Colonic mucosa (tissue), 4 donors: ENCODE measurements around the gene ETFBKMT. TPM values are rescaled to one million over a fixed set of nuclear protein-coding genes. Genes with fewer than 3 reads are reported as not detected.
"Not testable (repeated sequence)": the region's sequence is repeated elsewhere in the genome, so short reads cannot be mapped to it uniquely, and the experiment has no call there.

Source experiments
- DNase-seq: peaks from one replicate; pipeline ENCODE4 v3.0.0-alpha.2; 2020
- H3K27ac ChIP-seq: fragments of 200-600 bp; one replicate; pipeline ENCODE4 v1.8.0; 2021
- H3K27me3 ChIP-seq: fragments of 200-600 bp; one replicate; pipeline ENCODE4 v1.8.0; 2021
- H3K36me3 ChIP-seq: fragments of 200-600 bp; one replicate; pipeline ENCODE4 v1.8.0; 2021
- H3K4me1 ChIP-seq: fragments of 200-600 bp; one replicate; pipeline ENCODE4 v1.8.0; 2021; ENCODE audit warnings: mild to moderate bottlenecking
- H3K4me3 ChIP-seq: fragments of 200-600 bp; one replicate; pipeline ENCODE4 v1.8.0; 2021
- H3K9ac ChIP-seq, 2 donors: one replicate each; pipeline ENCODE4 v1.7.0; 2013; ENCODE audit warnings: control low read depth in 2 of 2, low read depth in 2 of 2, low read length in 2 of 2
- H3K9me3 ChIP-seq: fragments of 200-600 bp; one replicate; pipeline ENCODE4 v1.8.0; 2021
- CTCF ChIP-seq: fragments of 200-600 bp; IDR thresholded peaks from one replicate; pipeline ENCODE4 v1.8.0; 2022; ENCODE audit warnings: antibody characterized with exemption, mild to moderate bottlenecking
- intact Hi-C: fragments of 100-400 bp; cut with DNase I; formaldehyde crosslinking; loops from one replicate; pipeline ENCODE4 v1.14.1; 2022
- total RNA-seq, 2 donors: library from RNA; stranded (reverse); fragmentation: NEBNext Ultra II Directional in 1 of 2; extraction: Animal tissue kit (Norgen Biotek cat#: 25700) in 1 of 2; gene quantifications; one replicate each; pipeline ENCODE4 v1.2.1, GENCODE V29; 2021
- donor health status: healthy.
- donor health status: DM: no; HTN: no; CAD: no.
- donor health status: DM: no; HTN: no; CAD: no.

Gene ETFBKMT
- total RNA-seq, 2 donors from 2014 or later: 3.7 to 5.2 TPM

GRCh38 chr12:31672521-31672920 lies 13.0 kb downstream of the ETFBKMT start:
- H3K9ac ChIP-seq: no peak overlapping the region
- intact Hi-C loops: no loop called here

GRCh38 chr12:31682136-31682962 lies 22.9 kb downstream of the ETFBKMT start:
- intact Hi-C loops: loop anchor here (10.0 kb wide), 1 partner anchor 382 kb away; no protein-coding TSS in a partner anchor
- H3K36me3 ChIP-seq: no peaks in the 10 kb centered on the region
- no peaks in the 10 kb centered on the region for H3K4me1 ChIP-seq
- H3K9me3 ChIP-seq: no peaks in the 10 kb centered on the region
- TF ChIP-seq CTCF: peak; percentile 61
- no peak overlapping the region for H3K4me3 ChIP-seq
- no peaks in the 10 kb centered on the region for H3K27me3 ChIP-seq
- H3K9ac ChIP-seq: no peak overlapping the region
- DNase-seq: peak; percentile 71
- no peak overlapping the region for H3K27ac ChIP-seq

More at GRCh38 chr12:31672521-31672920, 13.0 kb downstream of the ETFBKMT start:
- DNase-seq: no peak
- Histone ChIP-seq H3K36me3 (no peaks in the 10 kb centered on the region), H3K9me3 (no peaks in the 10 kb centered on the region), H3K27ac (no peak overlapping the region), H3K4me1 (no peaks in the 10 kb centered on the region), H3K27me3 (no peaks in the 10 kb centered on the region), H3K4me3 (no peak overlapping the region)
- no peak for TF ChIP-seq CTCF

DNA sequence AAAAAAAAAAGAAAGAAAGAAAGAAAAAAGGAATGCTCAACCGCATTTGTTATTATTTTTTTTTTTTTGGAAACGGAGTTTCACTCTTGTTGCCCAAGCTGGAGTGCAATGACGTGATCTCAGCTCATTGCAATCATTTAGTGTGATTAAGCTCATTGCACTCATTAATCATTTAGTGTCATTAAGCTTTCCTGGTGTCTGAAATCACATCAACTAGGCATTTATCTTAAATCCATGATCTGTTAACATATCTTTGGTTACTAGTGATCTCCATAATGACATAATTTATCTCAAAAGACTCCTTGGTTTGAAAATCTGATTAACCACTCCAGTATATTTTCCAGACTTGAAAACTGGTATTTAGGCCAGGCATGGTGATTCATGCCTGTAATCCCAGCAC lies 26.3 kb downstream of the ETFBKMT start:
- no peak overlapping the region for H3K9ac ChIP-seq
- no peak overlapping the region for H3K27ac ChIP-seq
- H3K27me3 ChIP-seq: no peaks in the 10 kb centered on the region
- H3K4me3 ChIP-seq: no peak overlapping the region
- H3K36me3 ChIP-seq: no peaks in the 10 kb centered on the region
- no peaks in the 10 kb centered on the region for H3K4me1 ChIP-seq
- no peak for TF ChIP-seq CTCF
- H3K9me3 ChIP-seq: no peaks in the 10 kb centered on the region
- no peak for DNase-seq
- intact Hi-C loops: loop anchor here (5.0 to 10.0 kb wide), 2 partner anchors 379 to 616 kb away; no protein-coding TSS in a partner anchor

DNA sequence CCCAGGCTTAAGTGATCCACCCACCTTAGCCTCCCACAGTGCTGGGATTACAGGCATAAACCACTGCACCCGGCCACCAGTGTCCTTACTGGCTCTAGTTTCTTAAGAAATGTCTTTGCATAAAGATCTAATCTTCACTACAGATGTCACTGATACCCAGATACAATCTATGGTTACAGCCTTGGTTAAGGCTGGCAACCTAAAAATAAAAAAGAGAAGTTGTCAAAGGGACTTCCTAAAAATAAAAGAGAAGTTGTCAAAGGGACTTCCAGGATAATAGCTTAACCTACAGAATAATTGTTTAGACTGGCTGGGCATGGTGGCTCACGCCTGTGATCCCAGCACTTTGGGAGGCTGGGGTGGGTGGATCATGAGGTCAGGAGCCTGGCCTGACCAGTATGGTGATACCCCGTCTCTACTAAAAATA lies 27.6 kb downstream of the ETFBKMT start:
- H3K36me3 ChIP-seq: no peaks in the 10 kb centered on the region
- DNase-seq: no peak
- no peaks in the 10 kb centered on the region for H3K9me3 ChIP-seq
- no peak overlapping the region for H3K27ac ChIP-seq
- intact Hi-C loops: loop anchor here (5.0 to 10.0 kb wide), 2 partner anchors 378 to 615 kb away; no protein-coding TSS in a partner anchor
- H3K27me3 ChIP-seq: no peaks in the 10 kb centered on the region
- no peak for TF ChIP-seq CTCF
- H3K4me3 ChIP-seq: no peak overlapping the region
- no peaks in the 10 kb centered on the region for H3K4me1 ChIP-seq
- H3K9ac ChIP-seq: no peak overlapping the region

DNA sequence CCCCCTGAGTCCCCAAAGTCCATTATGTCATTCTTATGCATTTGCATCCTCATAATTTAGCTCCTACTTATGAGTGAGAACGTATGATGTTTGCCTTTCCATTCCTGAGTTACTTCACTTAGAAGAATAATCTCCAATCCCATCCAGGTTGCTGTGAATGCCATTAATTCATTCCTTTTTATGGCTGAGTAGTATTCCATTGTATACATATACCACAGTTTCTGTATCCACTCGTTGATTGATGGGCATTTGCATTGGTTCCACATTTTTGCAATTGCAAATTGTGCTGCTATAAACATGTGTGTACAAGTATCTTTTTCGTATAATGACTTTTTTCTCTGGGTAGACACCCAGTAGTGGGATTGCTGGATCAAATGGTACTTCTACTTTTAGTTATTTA lies 30.4 kb downstream of the ETFBKMT start:
- not testable (repeated sequence) for H3K36me3 ChIP-seq, H3K27ac ChIP-seq, H3K4me3 ChIP-seq

GRCh38 chr12:31702047-31702446 lies 42.6 kb downstream of the ETFBKMT start:
- Histone ChIP-seq H3K27ac (no peak overlapping the region), H3K9ac (no peak overlapping the region), H3K4me3 (no peak overlapping the region), H3K9me3 (no peaks in the 10 kb centered on the region), H3K27me3 (no peaks in the 10 kb centered on the region), H3K4me1 (no peaks in the 10 kb centered on the region), H3K36me3 (no peaks in the 10 kb centered on the region)
- intact Hi-C loops: no loop called here
- no peak for DNase-seq
- no peak for TF ChIP-seq CTCF

More for the DNA sequence above, 30.4 kb downstream of the ETFBKMT start:
- not testable (repeated sequence) for H3K4me1 ChIP-seq, DNase-seq, H3K9ac ChIP-seq, H3K27me3 ChIP-seq, H3K9me3 ChIP-seq
- intact Hi-C loops: loop anchor here (5.0 to 10.0 kb wide), 2 partner anchors 375 to 612 kb away; no protein-coding TSS in a partner anchor
